ENCODE measurements around the gene TM4SF1. TPM values are rescaled to one million over a fixed set of nuclear protein-coding genes. Genes with fewer than 3 reads are reported as not detected.
A peak's percentile ranks its signal among the peaks of the same experiment; 100 is the strongest.

TM4SF1 gene
- total and polyA plus RNA-seq, 10 donors: 31.0 to 260 (median 123) TPM

DNA sequence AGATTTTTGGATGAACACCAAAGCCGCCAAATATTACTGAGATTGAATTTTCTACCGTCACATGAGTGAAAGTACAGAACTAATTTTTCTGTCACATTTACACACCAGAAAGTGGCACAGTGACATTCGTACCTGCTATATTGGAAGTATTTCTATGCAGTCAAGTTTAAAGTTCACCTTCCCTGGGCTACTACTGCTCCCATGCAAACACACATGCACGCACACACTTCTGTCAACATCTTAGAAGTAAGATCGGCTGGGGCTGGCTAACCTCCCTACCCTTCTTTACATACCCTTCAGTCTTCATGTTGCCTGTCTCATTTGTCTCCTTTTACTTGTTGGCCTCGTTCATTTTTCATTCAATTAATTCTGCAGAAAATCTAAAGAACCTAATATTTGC lies 19.0 kb upstream of the TM4SF1 start:
- Histone ChIP-seq H3K36me3 (no peaks in the 10 kb centered on the region), H3K27me3 (replicated peaks in 1 of 7) (no peaks in the 10 kb centered on the region), H3K4me3 (no peak overlapping the region), H3K27ac (no peak overlapping the region), H3K4me1 (peaks cover 0 to 15% (median 11%) of the 10 kb centered on the region in 6 donors), H3K9me3 (no peaks in the 10 kb centered on the region)
- no peak for DNase-seq
- TF ChIP-seq, protein P1, sequence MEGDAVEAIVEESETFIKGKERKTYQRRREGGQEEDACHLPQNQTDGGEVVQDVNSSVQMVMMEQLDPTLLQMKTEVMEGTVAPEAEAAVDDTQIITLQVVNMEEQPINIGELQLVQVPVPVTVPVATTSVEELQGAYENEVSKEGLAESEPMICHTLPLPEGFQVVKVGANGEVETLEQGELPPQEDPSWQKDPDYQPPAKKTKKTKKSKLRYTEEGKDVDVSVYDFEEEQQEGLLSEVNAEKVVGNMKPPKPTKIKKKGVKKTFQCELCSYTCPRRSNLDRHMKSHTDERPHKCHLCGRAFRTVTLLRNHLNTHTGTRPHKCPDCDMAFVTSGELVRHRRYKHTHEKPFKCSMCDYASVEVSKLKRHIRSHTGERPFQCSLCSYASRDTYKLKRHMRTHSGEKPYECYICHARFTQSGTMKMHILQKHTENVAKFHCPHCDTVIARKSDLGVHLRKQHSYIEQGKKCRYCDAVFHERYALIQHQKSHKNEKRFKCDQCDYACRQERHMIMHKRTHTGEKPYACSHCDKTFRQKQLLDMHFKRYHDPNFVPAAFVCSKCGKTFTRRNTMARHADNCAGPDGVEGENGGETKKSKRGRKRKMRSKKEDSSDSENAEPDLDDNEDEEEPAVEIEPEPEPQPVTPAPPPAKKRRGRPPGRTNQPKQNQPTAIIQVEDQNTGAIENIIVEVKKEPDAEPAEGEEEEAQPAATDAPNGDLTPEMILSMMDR (IDR thresholded peaks at IDR 0.05 in 8 of 11, conservative IDR thresholded peaks at IDR 0.05 in 3 of 11): no peak
- TF ChIP-seq POLR2A (IDR thresholded peaks at IDR 0.05) (no peak), POLR2AphosphoS5 (IDR thresholded peaks at IDR 0.05) (no peak)
- 91 to 98% (median 94%) methylated on average over 6 of the region's 6 CpGs for WGBS, 5 donors
- intact Hi-C loops (cut with DNase I; ENCODE audit: low total_unique reads): loop anchor here (10.0 kb wide), 1 partner anchor 78 kb away; the partner anchor contains the start of gene TM4SF4

DNA sequence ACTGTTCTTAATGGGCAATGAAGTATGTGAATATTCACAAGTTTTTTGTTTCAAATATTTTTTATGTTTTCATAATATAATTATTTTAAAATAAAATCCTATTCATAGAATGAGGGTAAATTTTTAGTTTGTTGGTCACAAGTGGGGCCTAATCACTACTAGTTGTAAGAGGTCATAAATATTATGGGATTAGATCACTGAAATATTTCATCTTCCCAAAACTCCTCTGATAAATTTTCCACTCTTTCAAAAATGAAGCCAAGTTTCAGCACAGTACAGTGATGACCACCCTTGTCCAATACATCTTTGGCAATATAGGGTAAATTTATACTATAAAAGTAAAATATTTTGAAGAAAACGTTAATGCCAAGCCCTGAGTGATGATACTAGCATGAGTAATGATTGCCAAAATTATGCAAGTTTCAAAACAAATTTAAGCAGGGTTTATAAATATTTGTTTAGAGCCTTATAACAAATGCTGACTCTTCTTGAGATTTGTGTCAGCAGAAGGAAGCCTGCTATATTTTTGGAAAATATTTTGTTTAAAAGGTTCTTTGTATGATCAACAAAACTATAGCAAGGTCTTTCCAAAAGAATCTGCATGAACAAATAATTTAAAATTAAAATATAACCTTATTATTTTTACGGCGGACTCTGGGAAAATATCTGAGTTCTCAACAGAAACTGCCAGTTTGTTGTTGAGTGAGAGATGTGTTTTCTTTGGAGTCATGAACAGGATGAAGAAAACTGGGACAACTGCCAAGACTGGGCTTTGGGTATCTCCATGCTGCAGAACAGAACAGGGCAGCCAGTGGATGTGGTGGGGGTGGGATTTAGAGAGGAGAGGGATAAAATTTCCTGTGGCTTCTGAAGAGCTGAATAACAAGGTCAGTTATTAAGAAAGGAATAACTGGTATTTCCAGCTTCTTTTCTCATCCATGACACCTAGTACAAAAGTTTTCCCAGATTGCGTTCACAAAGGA lies 17.9 kb upstream of the TM4SF1 start:
- Histone ChIP-seq H3K36me3 (no peaks in the 10 kb centered on the region), H3K4me1 (peaks cover 0 to 15% (median 11%) of the 10 kb centered on the region in 6 donors), H3K27me3 (replicated peaks in 1 of 7) (no peaks in the 10 kb centered on the region), H3K27ac (no peak overlapping the region), H3K4me3 (no peak overlapping the region), H3K9me3 (no peaks in the 10 kb centered on the region)
- WGBS, 5 donors: 66 to 81% (median 80%) methylated on average over 4 of the region's 4 CpGs
- TF ChIP-seq POLR2A (IDR thresholded peaks at IDR 0.05) (no peak), POLR2AphosphoS5 (IDR thresholded peaks at IDR 0.05) (no peak)
- TF ChIP-seq, protein P1 (IDR thresholded peaks at IDR 0.05 in 8 of 11, conservative IDR thresholded peaks at IDR 0.05 in 3 of 11): no peak
- no peak for DNase-seq
- intact Hi-C loops (cut with DNase I; ENCODE audit: low total_unique reads): loop anchor here (10.0 kb wide), 1 partner anchor 79 kb away; the partner anchor contains the start of gene TM4SF4

DNA sequence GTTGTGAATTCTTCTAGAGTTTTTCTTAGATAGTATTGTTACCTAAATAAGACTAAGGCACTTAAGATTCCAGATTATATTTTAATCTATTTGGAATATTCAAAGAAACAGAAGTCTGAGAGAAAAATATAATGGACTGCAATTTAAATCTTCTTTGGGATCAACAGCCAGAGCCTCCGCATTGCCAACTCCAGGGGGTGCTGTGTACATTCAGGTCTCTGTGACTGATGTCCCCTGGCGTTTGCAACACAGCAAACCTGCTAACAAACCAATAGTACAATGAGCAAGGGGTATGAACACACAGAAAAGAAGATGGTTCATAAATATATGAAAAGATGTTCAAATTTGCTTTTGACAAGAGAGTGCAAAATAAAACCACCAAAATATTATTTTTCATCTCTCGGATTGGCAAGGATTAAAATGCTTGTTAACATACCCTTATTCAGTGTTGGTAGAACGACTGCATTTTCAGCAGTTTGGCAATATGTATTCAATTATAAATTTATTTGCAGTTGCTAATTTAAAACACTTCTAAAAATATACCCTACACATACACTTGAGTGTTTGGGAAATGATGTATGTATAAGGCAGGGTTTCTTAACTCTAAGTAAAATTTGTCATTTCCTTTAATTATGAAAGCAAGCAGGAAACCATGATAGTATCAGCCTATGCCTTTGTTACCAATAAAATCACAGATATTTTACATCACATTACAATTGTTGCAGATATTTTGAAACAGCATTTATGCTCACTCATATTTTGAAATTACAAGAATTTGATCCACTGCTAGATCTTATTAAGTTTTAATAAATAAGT lies 16.1 kb upstream of the TM4SF1 start:
- TF ChIP-seq POLR2A (IDR thresholded peaks at IDR 0.05): no peak
- TF ChIP-seq, protein P1 (IDR thresholded peaks at IDR 0.05 in 8 of 11, conservative IDR thresholded peaks at IDR 0.05 in 3 of 11): peak; percentile 36 to 81 (median 73)
- intact Hi-C loops (cut with DNase I; ENCODE audit: low total_unique reads): loop anchor here (10.0 kb wide), 1 partner anchor 81 kb away; the partner anchor contains the start of gene TM4SF4
- WGBS, 5 donors: 32 to 45% (median 38%) methylated on average over 4 of the region's 4 CpGs
- peak; percentile 85 for DNase-seq
- Histone ChIP-seq H3K36me3 (no peaks in the 10 kb centered on the region), H3K4me1 (peaks cover 0 to 15% (median 11%) of the 10 kb centered on the region in 6 donors), H3K27me3 (replicated peaks in 1 of 7) (no peaks in the 10 kb centered on the region), H3K4me3 (no peak overlapping the region), H3K9me3 (no peaks in the 10 kb centered on the region), H3K27ac (no peak overlapping the region)

Data from spleen (tissue), 11 donors.